ENCODE measurements around the gene HOXA11. TPM values are rescaled to one million over a fixed set of nuclear protein-coding genes. Genes with fewer than 3 reads are reported as not detected.

The HOXA11 gene
- total RNA-seq, 2 experiments from 2014 or later = not detected

DNA sequence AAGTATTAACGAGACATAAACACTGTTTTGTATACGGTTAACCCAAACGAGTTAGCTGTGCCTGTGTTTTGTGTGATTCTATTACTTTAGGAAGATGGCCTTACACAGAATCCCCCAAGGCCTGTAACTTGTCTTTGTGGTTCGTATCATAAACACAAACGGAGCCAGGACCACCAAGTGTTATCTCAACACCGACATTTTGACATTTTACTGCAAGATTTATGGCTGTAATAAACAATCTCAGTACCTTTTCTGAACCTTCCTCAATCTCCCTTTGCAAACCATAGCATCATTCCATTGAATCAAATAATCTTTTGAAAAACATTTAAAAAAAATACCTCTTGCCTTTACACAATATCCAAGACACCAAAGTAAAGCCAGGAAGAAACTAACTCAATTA is 52.1 kb downstream of the HOXA11 start:
- no peak for DNase-seq
- intact Hi-C loops (cut with micrococcal nuclease) = no loop called here
- H3K36me3 Mint-ChIP-seq (ENCODE audit: low read depth) = no peaks in the 10 kb centered on the region
- peaks cover 52% of the 10 kb centered on the region for H3K27me3 Mint-ChIP-seq (ENCODE audit: low read depth)
- H3K4me3 Mint-ChIP-seq = no peak overlapping the region
- CTCF ChIA-PET = interaction anchor here (1.2 kb wide), 1 partner anchor 11 kb away, joined by 3 read pairs; the partner anchor contains the start of gene HOXA5
- H3K4me1 Mint-ChIP-seq (ENCODE audit: low read depth) = peaks cover 19% of the 10 kb centered on the region
- no peak overlapping the region for H3K27ac Mint-ChIP-seq
- H3K9me3 Mint-ChIP-seq = no peaks in the 10 kb centered on the region

DNA sequence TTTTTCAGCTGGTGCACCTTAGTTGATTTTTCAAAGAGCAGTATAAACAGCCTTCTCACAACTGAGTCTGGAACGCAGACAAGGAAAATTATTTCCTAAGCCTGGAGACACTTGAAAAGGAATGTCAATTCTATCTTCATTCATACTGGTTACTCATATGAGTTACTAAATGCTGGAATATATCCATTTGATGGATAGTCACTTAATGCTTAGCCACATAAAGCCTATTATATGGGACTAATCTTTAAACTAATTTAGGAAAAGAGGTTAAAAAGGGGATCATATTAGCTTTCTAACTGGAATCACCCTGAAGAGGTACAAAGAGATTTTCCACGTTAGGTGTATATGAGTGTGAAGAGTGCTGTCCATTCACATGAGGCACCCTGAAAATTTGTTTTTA is 52.8 kb downstream of the HOXA11 start:
- CTCF ChIA-PET = no interaction called here
- no peaks in the 10 kb centered on the region for H3K9me3 Mint-ChIP-seq
- H3K27ac Mint-ChIP-seq = no peak overlapping the region
- peaks cover 19% of the 10 kb centered on the region for H3K4me1 Mint-ChIP-seq (ENCODE audit: low read depth)
- peaks cover 55% of the 10 kb centered on the region for H3K27me3 Mint-ChIP-seq (ENCODE audit: low read depth)
- H3K4me3 Mint-ChIP-seq = no peak overlapping the region
- intact Hi-C loops (cut with micrococcal nuclease) = no loop called here
- no peaks in the 10 kb centered on the region for H3K36me3 Mint-ChIP-seq (ENCODE audit: low read depth)
- no peak for DNase-seq

DNA sequence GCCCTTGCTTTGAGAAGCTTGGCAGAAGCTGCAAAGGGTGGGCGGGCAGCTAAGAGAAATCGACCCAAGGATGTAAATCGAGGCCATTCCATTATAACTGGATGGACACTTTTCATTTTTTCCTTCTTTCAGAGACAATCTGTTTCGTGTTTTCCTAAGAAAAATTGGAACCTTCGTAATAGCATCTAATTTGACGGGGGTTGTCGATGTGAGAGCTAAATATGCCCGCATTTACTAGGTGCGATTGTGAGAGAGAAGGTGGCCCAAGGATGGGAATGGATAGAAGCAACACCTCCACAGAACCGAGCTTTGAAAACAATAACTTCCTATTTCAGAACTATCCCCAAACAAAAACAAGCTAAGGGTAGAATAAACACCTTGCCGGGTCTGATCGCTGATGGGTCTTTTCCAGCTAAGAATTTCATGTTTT is 53.6 kb downstream of the HOXA11 start:
- Mint-ChIP-seq H3K4me1 (ENCODE audit: low read depth) (peaks cover 19% of the 10 kb centered on the region), H3K36me3 (ENCODE audit: low read depth) (no peaks in the 10 kb centered on the region), H3K9me3 (no peaks in the 10 kb centered on the region), H3K27ac (no peak overlapping the region), H3K27me3 (ENCODE audit: low read depth) (peaks cover 53% of the 10 kb centered on the region), H3K4me3 (peak overlapping the region; percentile 53)
- CTCF ChIA-PET = interaction anchor here (0.6 to 0.7 kb wide), 2 partner anchors 14 to 281 kb away, joined by 4 read pairs; no protein-coding TSS in a partner anchor
- DNase-seq = no peak
- intact Hi-C loops (cut with micrococcal nuclease) = no loop called here

Small RNAs within 50 kb of the gene (microRNA-seq; reads per million reads assigned to microRNA genes)
- gene MIR196B (ENCODE audit: borderline microRNAs expressed, borderline replicate concordance) = 20.8 reads per million, percentile 35 among the genes with 10 or more reads in this experiment

Other genes with a start within 250 kb of the HOXA11 start
- gene HOXA1, start 89.2 kb downstream of the HOXA11 start, total RNA-seq = under 1 TPM; 0.24 to 0.30 TPM
- gene HOXA2, start 82.5 kb downstream of the HOXA11 start, total RNA-seq = not detected
- gene HOXA4, start 54.5 kb downstream of the HOXA11 start, total RNA-seq = under 1 TPM in 1 of 2 experiments, not detected in 1; 0.14 TPM
- gene HOXA5, start 41.6 kb downstream of the HOXA11 start, total RNA-seq = not detected
- not detected for gene HOXA6, start 37.5 kb downstream of the HOXA11 start, total RNA-seq
- not detected for gene HOXA3, start 32.6 kb downstream of the HOXA11 start, total RNA-seq
- gene HOXA7, start 28.6 kb downstream of the HOXA11 start, total RNA-seq = not detected
- not detected for gene HOXA9, start 19.7 kb downstream of the HOXA11 start, total RNA-seq
- not detected for gene HOXA10, start 10.9 kb downstream of the HOXA11 start, total RNA-seq
- gene HOXA13, start 14.9 kb upstream of the HOXA11 start, total RNA-seq = not detected
- gene EVX1, start 57.6 kb upstream of the HOXA11 start, total RNA-seq = not detected

All from activated naive CD4-positive, alpha-beta T cell treated with anti-CD3 and anti-CD28 coated beads for 36 hours (primary cell).